Fibroblast of lung (primary cell): ENCODE measurements around the gene TROAP.
"Not testable (repeated sequence)": the region's sequence is repeated elsewhere in the genome, so short reads cannot be mapped to it uniquely, and the experiment has no call there.

Experiments
- EZH2 ChIP-seq: IDR thresholded peaks from 2 replicates; pipeline ENCODE4 v1.5.1; 2012; ENCODE audit warnings: low read length, control low read depth, mild to moderate bottlenecking; ENCODE audit errors: missing control alignments
- TF ChIP-seq, protein P1 (sequence below), 2 donors: IDR thresholded peaks in 1 of 2; conservative IDR thresholded peaks in 1 of 2; 1 replicate in 1 of 2; 2 replicates in 1 of 2; pipeline ENCODE4 v1.5.1; 2011 to 2012; ENCODE audit warnings: low read length in 2 of 2, control low read depth in 1 of 2, inconsistent platforms in 1 of 2, low read depth in 1 of 2, mild to moderate bottlenecking in 1 of 2

DNA sequence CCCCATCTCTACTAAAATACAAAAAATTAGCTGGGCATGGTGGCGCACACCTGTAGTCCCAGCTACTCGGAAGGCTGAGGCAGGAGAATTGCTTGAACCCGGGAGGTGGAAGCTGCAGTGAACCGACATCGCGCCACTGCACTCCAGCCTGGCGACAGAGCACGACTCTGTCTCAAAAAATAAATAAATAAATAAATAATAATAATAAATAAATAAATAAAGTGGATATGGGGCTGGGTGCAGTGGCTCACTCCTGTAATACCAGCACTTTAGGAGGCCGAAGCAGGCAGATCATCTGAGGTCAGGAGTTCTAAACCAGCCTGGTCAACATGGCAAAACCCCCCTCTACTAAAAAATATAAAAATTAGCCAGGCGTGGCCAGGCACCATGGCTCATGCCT, 5.9 kb upstream of the TROAP start:
- TF ChIP-seq, protein P1, sequence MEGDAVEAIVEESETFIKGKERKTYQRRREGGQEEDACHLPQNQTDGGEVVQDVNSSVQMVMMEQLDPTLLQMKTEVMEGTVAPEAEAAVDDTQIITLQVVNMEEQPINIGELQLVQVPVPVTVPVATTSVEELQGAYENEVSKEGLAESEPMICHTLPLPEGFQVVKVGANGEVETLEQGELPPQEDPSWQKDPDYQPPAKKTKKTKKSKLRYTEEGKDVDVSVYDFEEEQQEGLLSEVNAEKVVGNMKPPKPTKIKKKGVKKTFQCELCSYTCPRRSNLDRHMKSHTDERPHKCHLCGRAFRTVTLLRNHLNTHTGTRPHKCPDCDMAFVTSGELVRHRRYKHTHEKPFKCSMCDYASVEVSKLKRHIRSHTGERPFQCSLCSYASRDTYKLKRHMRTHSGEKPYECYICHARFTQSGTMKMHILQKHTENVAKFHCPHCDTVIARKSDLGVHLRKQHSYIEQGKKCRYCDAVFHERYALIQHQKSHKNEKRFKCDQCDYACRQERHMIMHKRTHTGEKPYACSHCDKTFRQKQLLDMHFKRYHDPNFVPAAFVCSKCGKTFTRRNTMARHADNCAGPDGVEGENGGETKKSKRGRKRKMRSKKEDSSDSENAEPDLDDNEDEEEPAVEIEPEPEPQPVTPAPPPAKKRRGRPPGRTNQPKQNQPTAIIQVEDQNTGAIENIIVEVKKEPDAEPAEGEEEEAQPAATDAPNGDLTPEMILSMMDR (conservative IDR thresholded peaks at IDR 0.05 in 1 of 2, IDR thresholded peaks at IDR 0.05 in 1 of 2; ENCODE audit: low read depth in 1 of 2, low read length in 2 of 2), result not testable (repeated sequence)
- not testable (repeated sequence) for TF ChIP-seq EZH2
